H1 (cell line): ENCODE measurements around the gene SNX27. TPM values are rescaled to one million over a fixed set of nuclear protein-coding genes. Genes with fewer than 3 reads are reported as not detected.

ENCODE experiments used
- CTCF ChIA-PET: fragments of 300-600 bp; sonication (Branson Sonifier 250); formaldehyde crosslinking; loops from one replicate; lab custom pipeline; 2021; ENCODE audit not compliant: partially characterized antibody; lab: Charles Lee
- POLR2A ChIA-PET: fragments of 300-600 bp; sonication (Branson Sonifier 250); formaldehyde crosslinking; loops from one replicate; lab custom pipeline; 2021; ENCODE audit warnings: inconsistent platforms; ENCODE audit not compliant: partially characterized antibody; lab: Charles Lee
- DNase-seq, 2 experiments: peaks; one replicate each; pipeline versions ENCODE4 v3.0.0 to v3.0.0-alpha.2; 2010 to 2022; ENCODE audit warnings: low spot score in 2 of 2, low read depth in 1 of 2, mixed read lengths in 1 of 2
- FAIRE-seq: peaks from 2 replicates; lab custom pipeline; 2011; peaks lifted over from hg19 to GRCh38; lab: Jason Lieb, UNC
- H2AFZ ChIP-seq: 2 replicates; pipeline ENCODE4 v1.8.1; 2012; ENCODE audit warnings: low read length, inconsistent platforms
- H2AK5ac ChIP-seq: 2 replicates; pipeline ENCODE4 v1.6.1; 2013; ENCODE audit warnings: low read depth, low read length
- H2BK120ac ChIP-seq: replicated peaks from 2 replicates; pipeline ENCODE3; 2013; ENCODE audit warnings: low read depth, low read length, inconsistent platforms
- H2BK12ac ChIP-seq: 2 replicates; pipeline ENCODE4 v1.6.1; 2013; ENCODE audit warnings: low read depth, low read length
- H2BK15ac ChIP-seq: 2 replicates; pipeline ENCODE4 v1.6.1; 2013; ENCODE audit warnings: low read length
- H2BK20ac ChIP-seq: 2 replicates; pipeline ENCODE4 v1.6.1; 2013; ENCODE audit warnings: low read length
- H2BK5ac ChIP-seq: 2 replicates; pipeline ENCODE4 v1.6.1; 2013; ENCODE audit warnings: low read depth, low read length
- H3K14ac ChIP-seq: 2 replicates; pipeline ENCODE4 v1.6.1; 2013; ENCODE audit warnings: inconsistent platforms; ENCODE audit not compliant: insufficient read length
- H3K18ac ChIP-seq: 2 replicates; pipeline ENCODE4 v1.6.1; 2013; ENCODE audit warnings: low read length; ENCODE audit errors: extremely low read depth
- H3K23ac ChIP-seq: 2 replicates; pipeline ENCODE4 v1.6.1; 2013; ENCODE audit warnings: inconsistent platforms; ENCODE audit not compliant: insufficient read length
- H3K23me2 ChIP-seq: 2 replicates; pipeline ENCODE4 v1.6.1; 2013; ENCODE audit warnings: low read depth, low read length
- H3K27ac ChIP-seq: 2 replicates; pipeline ENCODE4 v1.6.1; 2011; ENCODE audit warnings: low read depth, low read length, inconsistent platforms
- H3K27me3 ChIP-seq, 4 experiments: replicated peaks in 1 of 4; 1 replicate in 1 of 4; 2 replicates in 3 of 4; pipeline versions ENCODE4 v1.6.1 to v1.8.1; 2011 to 2013; ENCODE audit warnings: low read length in 3 of 4, mild to moderate bottlenecking in 3 of 4, inconsistent platforms in 2 of 4, mixed read lengths in 2 of 4, moderate library complexity in 1 of 4; ENCODE audit not compliant: control insufficient read depth in 3 of 4, insufficient read depth in 3 of 4; ENCODE audit errors: extremely low read depth in 1 of 4
- H3K36me3 ChIP-seq, 4 experiments: 2 replicates each; pipeline versions ENCODE4 v1.6.1 to v1.8.1; 2011 to 2013; ENCODE audit warnings: mild to moderate bottlenecking in 4 of 4, low read length in 3 of 4, moderate library complexity in 2 of 4, control low read depth in 1 of 4, inconsistent platforms in 1 of 4; ENCODE audit not compliant: insufficient read depth in 4 of 4, control insufficient read depth in 2 of 4
- H3K4ac ChIP-seq: replicated peaks from 2 replicates; pipeline ENCODE3; 2013; ENCODE audit warnings: low read length, low read depth, mixed read lengths, inconsistent platforms; ENCODE audit not compliant: insufficient read length
- H3K4me1 ChIP-seq, 4 experiments: replicated peaks in 1 of 4; 1 replicate in 1 of 4; 2 replicates in 3 of 4; pipeline versions ENCODE4 v1.6.1 to v1.8.1; 2011 to 2013; ENCODE audit warnings: low read length in 3 of 4, inconsistent platforms in 2 of 4, mixed read lengths in 1 of 4; ENCODE audit not compliant: insufficient read depth in 4 of 4, control insufficient read depth in 3 of 4
- H3K4me2 ChIP-seq, 2 experiments: 2 replicates each; pipeline versions ENCODE4 v1.6.1 to v1.8.1; 2011 to 2013; ENCODE audit warnings: low read depth in 2 of 2, low read length in 2 of 2, control low read depth in 1 of 2, inconsistent platforms in 1 of 2, mild to moderate bottlenecking in 1 of 2; ENCODE audit not compliant: insufficient read depth in 1 of 2
- H3K4me3 ChIP-seq, 4 experiments: fragments of 200-600, 300-600 bp in 1 of 4; sonication (generic), shearing (Covaris generic), sonication (Bioruptor Twin) in 1 of 4; 2 replicates each; pipeline versions ENCODE4 v1.5.1 to v1.8.1; 2011 to 2016; ENCODE audit warnings: low read length in 4 of 4, low read depth in 3 of 4, control low read depth in 2 of 4, inconsistent platforms in 2 of 4, mild to moderate bottlenecking in 2 of 4, mixed read lengths in 1 of 4, moderate library complexity in 1 of 4; ENCODE audit not compliant: insufficient read depth in 2 of 4; ENCODE audit errors: extremely low read depth in 1 of 4
- H3K56ac ChIP-seq: replicated peaks from 2 replicates; pipeline ENCODE3; 2013; ENCODE audit warnings: low read depth, mild to moderate bottlenecking, mixed read lengths, low read length, inconsistent platforms; ENCODE audit not compliant: insufficient read length
- H3K79me1 ChIP-seq: 2 replicates; pipeline ENCODE4 v1.6.1; 2013; ENCODE audit warnings: low read depth, low read length, control low read depth
- H3K79me2 ChIP-seq, 2 experiments: 2 replicates each; pipeline versions ENCODE4 v1.6.1 to v1.8.1; 2012 to 2013; ENCODE audit warnings: low read length in 2 of 2, mild to moderate bottlenecking in 2 of 2, inconsistent platforms in 1 of 2; ENCODE audit not compliant: insufficient read depth in 2 of 2, control insufficient read depth in 1 of 2
- H3K9ac ChIP-seq, 4 experiments: replicated peaks in 1 of 4; 1 replicate in 1 of 4; 2 replicates in 3 of 4; pipeline versions ENCODE4 v1.6.1 to v1.8.1; 2011 to 2013; ENCODE audit warnings: low read depth in 3 of 4, low read length in 3 of 4, control low read depth in 2 of 4, mild to moderate bottlenecking in 2 of 4, moderate library complexity in 2 of 4, inconsistent platforms in 1 of 4; ENCODE audit errors: extremely low read depth in 1 of 4
- H3K9me3 ChIP-seq, 2 experiments: 2 replicates each; pipeline versions ENCODE4 v1.6.1 to v1.8.1; 2012 to 2013; ENCODE audit warnings: mild to moderate bottlenecking in 2 of 2, moderate library complexity in 2 of 2, control low read depth in 1 of 2, inconsistent platforms in 1 of 2, low read depth in 1 of 2, low read length in 1 of 2, mixed read lengths in 1 of 2; ENCODE audit not compliant: insufficient read depth in 2 of 2
- H4K20me1 ChIP-seq, 2 experiments: replicated peaks in 1 of 2; 2 replicates each; pipeline versions ENCODE3 to v1.8.1; 2011 to 2013; ENCODE audit warnings: inconsistent platforms in 2 of 2, low read length in 2 of 2, mild to moderate bottlenecking in 1 of 2; ENCODE audit not compliant: insufficient read depth in 2 of 2, control insufficient read depth in 1 of 2
- H4K5ac ChIP-seq: 2 replicates; pipeline ENCODE4 v1.6.1; 2013; ENCODE audit warnings: low read length, low read depth, mixed read lengths, inconsistent platforms; ENCODE audit not compliant: insufficient read length
- H4K8ac ChIP-seq: 2 replicates; pipeline ENCODE4 v1.8.0; 2013; ENCODE audit warnings: mild to moderate bottlenecking, moderate library complexity, low read length, inconsistent platforms; ENCODE audit not compliant: insufficient read depth; ENCODE audit errors: extremely low read depth
- H4K91ac ChIP-seq: replicated peaks from 2 replicates; pipeline ENCODE3; 2013; ENCODE audit warnings: low read length, mixed read lengths, inconsistent platforms; ENCODE audit not compliant: insufficient read length
- E2F6 ChIP-seq: IDR thresholded peaks from 2 replicates; pipeline ENCODE4 v1.6.1; 2012; ENCODE audit warnings: inconsistent platforms
- WGBS, 2 experiments: shearing (Covaris generic) in 1 of 2; methylation state at CpG; one replicate each; pipeline versions ENCODE4 v1.1.6 to v1.1.7; 2013 to 2015; ENCODE audit warnings: low lambda C conversion rate in 2 of 2, mixed read lengths in 2 of 2, inconsistent platforms in 1 of 2, low coverage in 1 of 2, missing lambda C conversion rate in 1 of 2; ENCODE audit not compliant: insufficient replicate concordance in 2 of 2, insufficient coverage in 1 of 2, insufficient read length in 1 of 2; ENCODE audit errors: extremely low coverage in 1 of 2, missing lambda C conversion rate in 1 of 2; 5-methylcytosine and 5-hydroxymethylcytosine counted together
- polyA plus RNA-seq, 7 experiments: library from polyadenylated mRNA; depleted of rRNA in 3 of 7; stranded (reverse) in 5 of 7; unstranded in 2 of 7; fragments of >200 nt in 5 of 7; fragments of 200-250 nt in 2 of 7; gene quantifications; 1 replicate in 5 of 7; 2 replicates in 1 of 7; 4 replicates in 1 of 7; pipeline versions ENCODE4 v1.2.1 to v1.2.3, GENCODE V29; 2011 to 2013; ENCODE audit warnings: missing spikeins in 2 of 7, mixed read lengths in 2 of 7
- total RNA-seq: library from RNA; stranded (reverse); fragmentation: NEBNext Ultra II Directional; extraction: Animal tissue kit (Norgen Biotek cat#: 25700); gene quantifications from 2 replicates; pipeline ENCODE4 v1.2.1, GENCODE V29; 2021

Gene SNX27
- total and polyA plus RNA-seq, 2 of the 8 experiments (the other 6 are each of a cell fraction or from before 2014, with no cell fraction given) = 23.4 to 65.4 TPM

- H3K27ac ChIP-seq = no peak overlapping the region
- no peak overlapping the region for H4K5ac ChIP-seq
- DNase-seq (no peak), FAIRE-seq (no peak)
- peaks cover 6 to 34% (median 28%) of the 10 kb centered on the region in 4 experiments for H3K27me3 ChIP-seq
- H3K79me1 ChIP-seq = no peaks in the 10 kb centered on the region; the same call in 1 of the 2 replicates
- H3K4me1 ChIP-seq = peaks cover 2 to 12% (median 5%) of the 10 kb centered on the region in 4 experiments
- no peak overlapping the region for H3K4ac ChIP-seq
- no peak overlapping the region for H3K14ac ChIP-seq
- H2AK5ac ChIP-seq = no peak overlapping the region
- H2AFZ ChIP-seq = 0 out of 2 replicates have a peak overlapping the region, but pooled peaks have one; percentile 97
- no peak overlapping the region for H4K8ac ChIP-seq
- H4K91ac ChIP-seq = no peak overlapping the region
- POLR2A ChIA-PET = interaction anchor here (1.2 to 1.8 kb wide), 4 partner anchors 13 to 180 kb away, joined by 3 to 6 read pairs (median 4); partner anchors contain the start of genes MRPL9 and TUFT1
- CTCF ChIA-PET = interaction anchor here (0.6 to 1.9 kb wide), 9 partner anchors 12 to 422 kb away, joined by 3 to 10 read pairs (median 3); no protein-coding TSS in a partner anchor
- no peak overlapping the region for H3K23ac ChIP-seq
- no peaks in the 10 kb centered on the region for H3K9me3 ChIP-seq
- H3K18ac ChIP-seq = no peak overlapping the region
- no peak overlapping the region for H2BK12ac ChIP-seq
- H3K4me3 ChIP-seq = peak overlapping the region in 1 of 4 experiments; percentile 85; a peak in 3 of 8 replicates
- no peak overlapping the region for H2BK15ac ChIP-seq
- H3K9ac ChIP-seq = no peak overlapping the region
- no peaks in the 10 kb centered on the region for H3K79me2 ChIP-seq
- 64% methylated on average over 5 of the region's 5 CpGs; no CpG with 5 or more reads in 1 of the 2 experiments for WGBS, 2 experiments
- H2BK120ac ChIP-seq = no peak overlapping the region
- H3K23me2 ChIP-seq = peaks cover 11% of the 10 kb centered on the region; the same call in 1 of the 2 replicates
- no peaks in the 10 kb centered on the region for H3K36me3 ChIP-seq
- H2BK20ac ChIP-seq = no peak overlapping the region
- peaks cover 0 to 1% of the 10 kb centered on the region in 2 experiments for H4K20me1 ChIP-seq
- H3K56ac ChIP-seq = no peak overlapping the region
- H2BK5ac ChIP-seq = no peak overlapping the region
- H3K4me2 ChIP-seq = peak overlapping the region; percentile 57 to 60; a peak in 2 of 4 replicates
- TF ChIP-seq E2F6 = no peak
These were observed 108.7 kb downstream of the SNX27 start for GRCh38 chr1:151720554-151720953.
